ENCODE measurements around the gene PLCB3. TPM values are rescaled to one million over a fixed set of nuclear protein-coding genes. Genes with fewer than 3 reads are reported as not detected.

The PLCB3 gene
- total and polyA plus RNA-seq, 2 of the 13 experiments (the other 11 are each of a cell fraction or from before 2014, with no cell fraction given) = 7.5 to 13.8 TPM

GRCh38 chr11:64299847-64300648 lies 48.7 kb downstream of the PLCB3 start, which contains the start of gene CATSPERZ (continued):
- peak; percentile 20; the same call in 1 of the 2 replicates for TF ChIP-seq ZNF740 (CRISPR knock-in tag; IDR thresholded peaks at IDR 0.05)
- TF ChIP-seq PLSCR1 (CRISPR knock-in tag; IDR thresholded peaks at IDR 0.05; ENCODE audit: borderline replicate concordance) = no peak
- no peak for TF ChIP-seq ZNF44 (CRISPR knock-in tag; IDR thresholded peaks at IDR 0.05)
- TF ChIP-seq SP5 (CRISPR knock-in tag; IDR thresholded peaks at IDR 0.05; ENCODE audit: borderline replicate concordance, low read depth) = 0 out of 2 replicates have a peak, but pooled peaks have one; percentile 25
- 0 out of 2 replicates have a peak, but pooled peaks have one; percentile 1 for TF ChIP-seq DMAP1 (CRISPR knock-in tag; IDR thresholded peaks at IDR 0.05)
- 0 out of 2 replicates have a peak, but pooled peaks have one; percentile 39 for TF ChIP-seq SAFB2 (CRISPR knock-in tag; IDR thresholded peaks at IDR 0.05; ENCODE audit: borderline replicate concordance, low read depth)
- TF ChIP-seq CHCHD3 (CRISPR knock-in tag; IDR thresholded peaks at IDR 0.05) = no peak
- TF ChIP-seq ZNF317 (CRISPR knock-in tag; IDR thresholded peaks at IDR 0.05) = peak; percentile 4; the same call in 1 of the 2 replicates
- TF ChIP-seq HNRNPLL (IDR thresholded peaks at IDR 0.05; ENCODE audit: low read depth, low read length, poor library complexity, severe bottlenecking) = peak; percentile 8
